Measurements from ENCODE around the gene NAT10.

DNA sequence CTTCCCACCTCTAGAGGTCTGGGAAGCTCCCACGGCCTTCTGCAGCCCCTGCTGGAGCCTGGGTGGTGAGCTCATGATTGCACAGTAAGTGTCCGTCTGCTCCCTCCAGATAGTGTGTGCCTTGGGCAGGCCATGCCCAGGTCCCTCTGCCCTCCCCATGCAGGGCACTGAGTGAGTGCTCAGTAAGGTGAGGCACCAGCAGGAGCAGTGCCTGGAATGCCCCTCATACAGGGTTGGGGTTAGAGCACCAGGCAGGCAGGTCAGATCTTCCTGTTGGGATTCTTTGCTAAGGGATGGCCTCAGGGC, 50.3 kb downstream of the NAT10 start:
- TF ChIP-seq EZH2 (IDR thresholded peaks at IDR 0.05), result no peak
- no peak for TF ChIP-seq FOXP2 (optimal IDR thresholded peaks at IDR 0.05; ENCODE audit: control extremely low read depth, extremely low read length, insufficient read depth)

Data from SK-N-MC (cell line).